ENCODE measurements around the gene SLC5A11. TPM values are rescaled to one million over a fixed set of nuclear protein-coding genes. Genes with fewer than 3 reads are reported as not detected.
A peak's percentile ranks its signal among the peaks of the same experiment; 100 is the strongest.

Gene SLC5A11
- total and polyA plus RNA-seq, 4 experiments from 2014 or later = 0.19 to 0.70 TPM; not detected in 2

- Histone ChIP-seq H3K27ac (ENCODE audit: low read depth, low read length) (no peak overlapping the region), H3K9me3 (ENCODE audit: control insufficient read depth in 1 of 2, low read length in 2 of 2) (no peaks in the 10 kb centered on the region), H3K36me3 (ENCODE audit: insufficient read depth, low read length) (peaks cover 54% of the 10 kb centered on the region), H3K4me1 (ENCODE audit: insufficient read depth, low read length) (no peaks in the 10 kb centered on the region), H3K4me3 (ENCODE audit: low read length in 2 of 2) (no peak overlapping the region), H3K27me3 (ENCODE audit: insufficient read depth, low read length) (no peaks in the 10 kb centered on the region)
- Mint-ChIP-seq H3K4me1 (no peaks in the 10 kb centered on the region), H3K9me3 (no peaks in the 10 kb centered on the region), H3K36me3 (peaks cover 42 to 68% of the 10 kb centered on the region in 2 donors), H3K4me3 (no peak overlapping the region), H3K27ac (peak overlapping the region in 1 of 7 donors; percentile 57), H3K27me3 (no peaks in the 10 kb centered on the region)
- intact Hi-C loops (cut with micrococcal nuclease) = no loop called here
- CTCF ChIA-PET (ENCODE audit: partially characterized antibody) = interaction anchor here (0.6 kb wide), 1 partner anchor 25 kb away, joined by 3 read pairs; no protein-coding TSS in a partner anchor
- POLR2A ChIA-PET (ENCODE audit: partially characterized antibody) = no interaction called here
- no peak for DNase-seq
These were observed 89.6 kb downstream of the SLC5A11 start for GRCh38 chr16:24935336-24935735.

DNA sequence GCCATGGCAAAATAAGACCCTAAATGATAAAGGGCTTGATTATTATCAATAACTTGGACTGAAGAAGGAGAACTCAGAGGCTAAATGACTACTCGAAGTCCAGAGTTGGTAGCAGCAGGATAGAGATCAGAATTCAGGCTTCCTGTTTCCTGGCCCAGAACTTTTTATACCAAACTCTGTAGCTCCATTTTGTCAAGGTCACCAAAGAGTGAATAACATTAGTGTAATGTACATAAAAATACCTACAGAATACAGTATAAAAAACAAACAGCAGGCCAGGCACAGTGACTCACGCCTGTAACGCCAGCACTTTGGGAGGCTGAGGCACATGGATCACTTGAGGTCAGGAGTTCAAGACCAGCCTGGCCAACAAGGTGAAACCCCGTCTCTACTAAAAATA is 90.4 kb downstream of the SLC5A11 start:
- ChIA-PET CTCF (ENCODE audit: partially characterized antibody) (no interaction called here), POLR2A (ENCODE audit: partially characterized antibody) (no interaction called here)
- Histone ChIP-seq H3K4me3 (ENCODE audit: low read length in 2 of 2) (no peak overlapping the region), H3K27ac (ENCODE audit: low read depth, low read length) (no peak overlapping the region), H3K9me3 (ENCODE audit: control insufficient read depth in 1 of 2, low read length in 2 of 2) (no peaks in the 10 kb centered on the region), H3K27me3 (ENCODE audit: insufficient read depth, low read length) (no peaks in the 10 kb centered on the region), H3K36me3 (ENCODE audit: insufficient read depth, low read length) (peaks cover 54% of the 10 kb centered on the region), H3K4me1 (ENCODE audit: insufficient read depth, low read length) (no peaks in the 10 kb centered on the region)
- Mint-ChIP-seq H3K27me3 (no peaks in the 10 kb centered on the region), H3K36me3 (peaks cover 48 to 69% of the 10 kb centered on the region in 2 donors), H3K4me1 (no peaks in the 10 kb centered on the region), H3K9me3 (no peaks in the 10 kb centered on the region), H3K4me3 (no peak overlapping the region), H3K27ac (no peak overlapping the region)
- intact Hi-C loops (cut with micrococcal nuclease) = no loop called here
- DNase-seq = no peak

- no peaks in the 10 kb centered on the region for H3K9me3 Mint-ChIP-seq
- no peaks in the 10 kb centered on the region for H3K27me3 Mint-ChIP-seq
- peaks cover 57 to 65% of the 10 kb centered on the region in 2 donors for H3K36me3 Mint-ChIP-seq
- no peak overlapping the region for H3K27ac Mint-ChIP-seq
- CTCF ChIA-PET (ENCODE audit: partially characterized antibody) = no interaction called here
- Histone ChIP-seq H3K36me3 (ENCODE audit: insufficient read depth, low read length) (peaks cover 49% of the 10 kb centered on the region), H3K9me3 (ENCODE audit: control insufficient read depth in 1 of 2, low read length in 2 of 2) (no peaks in the 10 kb centered on the region), H3K4me1 (ENCODE audit: insufficient read depth, low read length) (no peaks in the 10 kb centered on the region), H3K27me3 (ENCODE audit: insufficient read depth, low read length) (no peaks in the 10 kb centered on the region), H3K4me3 (ENCODE audit: low read length in 2 of 2) (no peak overlapping the region), H3K27ac (ENCODE audit: low read depth, low read length) (no peak overlapping the region)
- H3K4me1 Mint-ChIP-seq = no peaks in the 10 kb centered on the region
- POLR2A ChIA-PET (ENCODE audit: partially characterized antibody) = interaction anchor here (0.6 kb wide), 1 partner anchor 109 kb away, joined by 3 read pairs; no protein-coding TSS in a partner anchor
- H3K4me3 Mint-ChIP-seq = no peak overlapping the region
- intact Hi-C loops (cut with micrococcal nuclease) = no loop called here
- no peak for DNase-seq
These were observed 93.5 kb downstream of the SLC5A11 start for GRCh38 chr16:24939224-24939623.

GRCh38 chr16:24939738-24940137 is 94.0 kb downstream of the SLC5A11 start:
- Mint-ChIP-seq H3K4me3 (no peak overlapping the region), H3K27ac (no peak overlapping the region), H3K9me3 (no peaks in the 10 kb centered on the region), H3K4me1 (no peaks in the 10 kb centered on the region), H3K27me3 (no peaks in the 10 kb centered on the region), H3K36me3 (peaks cover 56 to 64% of the 10 kb centered on the region in 2 donors)
- POLR2A ChIA-PET (ENCODE audit: partially characterized antibody) = no interaction called here
- Histone ChIP-seq H3K4me1 (ENCODE audit: insufficient read depth, low read length) (no peaks in the 10 kb centered on the region), H3K9me3 (ENCODE audit: control insufficient read depth in 1 of 2, low read length in 2 of 2) (no peaks in the 10 kb centered on the region), H3K36me3 (ENCODE audit: insufficient read depth, low read length) (peaks cover 47% of the 10 kb centered on the region), H3K27me3 (ENCODE audit: insufficient read depth, low read length) (no peaks in the 10 kb centered on the region), H3K4me3 (ENCODE audit: low read length in 2 of 2) (no peak overlapping the region), H3K27ac (ENCODE audit: low read depth, low read length) (no peak overlapping the region)
- intact Hi-C loops (cut with micrococcal nuclease) = no loop called here
- CTCF ChIA-PET (ENCODE audit: partially characterized antibody) = no interaction called here
- no peak for DNase-seq

- H3K27ac Mint-ChIP-seq = peak overlapping the region in 1 of 7 donors; percentile 28
- Histone ChIP-seq H3K27ac (ENCODE audit: low read depth, low read length) (no peak overlapping the region), H3K9me3 (ENCODE audit: control insufficient read depth in 1 of 2, low read length in 2 of 2) (no peaks in the 10 kb centered on the region), H3K27me3 (ENCODE audit: insufficient read depth, low read length) (no peaks in the 10 kb centered on the region), H3K4me1 (ENCODE audit: insufficient read depth, low read length) (no peaks in the 10 kb centered on the region), H3K4me3 (ENCODE audit: low read length in 2 of 2) (no peak overlapping the region), H3K36me3 (ENCODE audit: insufficient read depth, low read length) (peaks cover 53% of the 10 kb centered on the region)
- intact Hi-C loops (cut with micrococcal nuclease) = no loop called here
- POLR2A ChIA-PET (ENCODE audit: partially characterized antibody) = no interaction called here
- no peak overlapping the region for H3K4me3 Mint-ChIP-seq
- H3K36me3 Mint-ChIP-seq = peaks cover 75 to 77% of the 10 kb centered on the region in 2 donors
- H3K4me1 Mint-ChIP-seq = no peaks in the 10 kb centered on the region
- H3K9me3 Mint-ChIP-seq = no peaks in the 10 kb centered on the region
- H3K27me3 Mint-ChIP-seq = no peaks in the 10 kb centered on the region
- CTCF ChIA-PET (ENCODE audit: partially characterized antibody) = no interaction called here
- no peak for DNase-seq
These were observed 97.7 kb downstream of the SLC5A11 start for GRCh38 chr16:24943471-24943870.

DNA sequence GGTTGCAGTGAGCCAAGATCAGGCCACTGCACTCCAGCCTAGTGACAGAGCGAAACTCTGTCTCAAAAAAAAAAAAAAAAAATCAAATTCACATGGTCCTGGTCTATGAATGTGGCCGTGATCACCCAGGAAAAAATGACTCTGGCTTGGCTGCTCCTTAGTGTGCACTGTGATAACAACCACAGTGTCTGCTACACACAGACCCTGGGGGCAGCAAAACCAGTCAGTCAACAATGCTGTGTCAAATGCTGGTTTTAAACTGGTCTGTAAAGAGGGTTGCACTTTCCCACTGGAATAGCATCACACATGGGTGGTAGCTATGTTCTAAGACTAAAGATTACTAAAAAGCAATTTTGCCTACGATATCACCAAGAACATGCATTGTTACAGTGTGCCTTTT is 98.4 kb downstream of the SLC5A11 start:
- no peak overlapping the region for H3K27ac Mint-ChIP-seq
- no peaks in the 10 kb centered on the region for H3K4me1 Mint-ChIP-seq
- intact Hi-C loops (cut with micrococcal nuclease) = no loop called here
- Histone ChIP-seq H3K36me3 (ENCODE audit: insufficient read depth, low read length) (peaks cover 55% of the 10 kb centered on the region), H3K27me3 (ENCODE audit: insufficient read depth, low read length) (no peaks in the 10 kb centered on the region), H3K4me3 (ENCODE audit: low read length in 2 of 2) (no peak overlapping the region), H3K27ac (ENCODE audit: low read depth, low read length) (no peak overlapping the region), H3K4me1 (ENCODE audit: insufficient read depth, low read length) (no peaks in the 10 kb centered on the region), H3K9me3 (ENCODE audit: control insufficient read depth in 1 of 2, low read length in 2 of 2) (no peaks in the 10 kb centered on the region)
- peaks cover 72 to 75% of the 10 kb centered on the region in 2 donors for H3K36me3 Mint-ChIP-seq
- H3K9me3 Mint-ChIP-seq = no peaks in the 10 kb centered on the region
- CTCF ChIA-PET (ENCODE audit: partially characterized antibody) = no interaction called here
- no peak for DNase-seq
- H3K4me3 Mint-ChIP-seq = no peak overlapping the region
- H3K27me3 Mint-ChIP-seq = no peaks in the 10 kb centered on the region
- POLR2A ChIA-PET (ENCODE audit: partially characterized antibody) = interaction anchor here (0.6 kb wide), 1 partner anchor 1571 kb away, joined by 3 read pairs; no protein-coding TSS in a partner anchor

DNA sequence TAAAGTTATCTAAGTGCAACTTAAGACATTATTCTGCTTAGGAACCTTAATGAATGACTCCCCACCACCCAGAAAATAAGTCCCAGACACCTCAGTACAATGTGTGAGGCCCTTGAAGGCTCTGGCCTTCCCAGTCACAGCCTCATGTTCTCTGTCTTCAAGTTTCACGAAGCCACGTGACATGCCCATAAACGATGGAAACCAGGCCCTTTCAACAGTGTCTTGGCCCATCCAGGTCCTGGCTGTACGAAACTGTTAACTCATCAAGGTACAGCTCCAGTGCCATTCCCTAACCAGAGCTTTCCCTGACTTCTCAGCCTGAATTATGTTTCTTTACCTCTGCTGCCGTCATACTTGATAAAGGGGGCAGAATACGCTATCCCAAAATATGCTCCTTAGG is 100.4 kb downstream of the SLC5A11 start:
- peaks cover 62 to 73% of the 10 kb centered on the region in 2 donors for H3K36me3 Mint-ChIP-seq
- no peaks in the 10 kb centered on the region for H3K9me3 Mint-ChIP-seq
- ChIA-PET CTCF (ENCODE audit: partially characterized antibody) (no interaction called here), POLR2A (ENCODE audit: partially characterized antibody) (no interaction called here)
- Histone ChIP-seq H3K27ac (ENCODE audit: low read depth, low read length) (no peak overlapping the region), H3K36me3 (ENCODE audit: insufficient read depth, low read length) (peaks cover 45% of the 10 kb centered on the region), H3K9me3 (ENCODE audit: control insufficient read depth in 1 of 2, low read length in 2 of 2) (no peaks in the 10 kb centered on the region), H3K4me3 (ENCODE audit: low read length in 2 of 2) (no peak overlapping the region), H3K27me3 (ENCODE audit: insufficient read depth, low read length) (no peaks in the 10 kb centered on the region), H3K4me1 (ENCODE audit: insufficient read depth, low read length) (no peaks in the 10 kb centered on the region)
- no peak overlapping the region for H3K4me3 Mint-ChIP-seq
- H3K27ac Mint-ChIP-seq = peak overlapping the region in 4 of 7 donors; percentile 6 to 52 (median 32)
- DNase-seq = no peak
- H3K27me3 Mint-ChIP-seq = no peaks in the 10 kb centered on the region
- H3K4me1 Mint-ChIP-seq = no peaks in the 10 kb centered on the region
- intact Hi-C loops (cut with micrococcal nuclease) = no loop called here

GRCh38 chr16:24950275-24950674 is 104.5 kb downstream of the SLC5A11 start:
- Mint-ChIP-seq H3K27ac (peak overlapping the region in 1 of 7 donors; percentile 11), H3K4me3 (no peak overlapping the region), H3K9me3 (no peaks in the 10 kb centered on the region), H3K36me3 (peaks cover 68 to 88% of the 10 kb centered on the region in 2 donors), H3K4me1 (no peaks in the 10 kb centered on the region), H3K27me3 (no peaks in the 10 kb centered on the region)
- intact Hi-C loops (cut with micrococcal nuclease) = no loop called here
- H3K36me3 ChIP-seq (ENCODE audit: insufficient read depth, low read length) = peaks cover 52% of the 10 kb centered on the region
- ChIA-PET CTCF (ENCODE audit: partially characterized antibody) (no interaction called here), POLR2A (ENCODE audit: partially characterized antibody) (no interaction called here)
- DNase-seq = no peak
- no peaks in the 10 kb centered on the region for H3K9me3 ChIP-seq (ENCODE audit: control insufficient read depth in 1 of 2, low read length in 2 of 2)
- H3K27ac ChIP-seq (ENCODE audit: low read depth, low read length) = no peak overlapping the region
- H3K4me1 ChIP-seq (ENCODE audit: insufficient read depth, low read length) = no peaks in the 10 kb centered on the region
- H3K4me3 ChIP-seq (ENCODE audit: low read length in 2 of 2) = no peak overlapping the region
- H3K27me3 ChIP-seq (ENCODE audit: insufficient read depth, low read length) = no peaks in the 10 kb centered on the region

Data from CD4-positive, alpha-beta memory T cell (primary cell).